Kidney (tissue), 14 donors: ENCODE results near the gene NAXD. TPM values are rescaled to one million over a fixed set of nuclear protein-coding genes. Genes with fewer than 3 reads are reported as not detected.

Source experiments
- DNase-seq, 5 donors: peaks; one replicate each; pipeline ENCODE4 v3.0.0-alpha.2; 2013 to 2020
- FAIRE-seq: peaks from 2 replicates; lab custom pipeline; 2012; peaks lifted over from hg19 to GRCh38; lab: Jason Lieb, UNC
- H3K27ac ChIP-seq, 2 donors: one replicate each; pipeline ENCODE4 v1.7.0; 2013; ENCODE audit warnings: low read depth in 2 of 2, low read length in 2 of 2, inconsistent platforms in 1 of 2
- H3K27me3 ChIP-seq: one replicate; pipeline ENCODE4 v1.7.1; 2013; ENCODE audit warnings: low read length, inconsistent platforms; ENCODE audit not compliant: control insufficient read depth, insufficient read depth
- H3K36me3 ChIP-seq, 3 donors: one replicate each; pipeline versions ENCODE4 v1.7.0 to v1.7.1; 2013; ENCODE audit warnings: low read length in 3 of 3, control low read depth in 1 of 3, inconsistent platforms in 1 of 3; ENCODE audit not compliant: insufficient read depth in 3 of 3, control insufficient read depth in 2 of 3
- H3K4me1 ChIP-seq, 3 donors: one replicate each; pipeline versions ENCODE4 v1.7.0 to v1.7.1; 2013; ENCODE audit warnings: low read length in 3 of 3, inconsistent platforms in 1 of 3, low read depth in 1 of 3; ENCODE audit not compliant: control insufficient read depth in 2 of 3, insufficient read depth in 2 of 3
- H3K4me3 ChIP-seq, 3 donors: one replicate each; pipeline versions ENCODE4 v1.7.0 to v1.8.1; 2013; ENCODE audit warnings: low read length in 3 of 3, control low read depth in 1 of 3, inconsistent platforms in 1 of 3
- H3K9ac ChIP-seq, 3 donors: one replicate each; pipeline versions ENCODE4 v1.7.0 to v1.7.1; 2013; ENCODE audit warnings: low read length in 3 of 3, control low read depth in 1 of 3, inconsistent platforms in 1 of 3
- H3K9me3 ChIP-seq, 3 donors: one replicate each; pipeline versions ENCODE4 v1.7.0 to v1.7.1; 2013; ENCODE audit warnings: low read length in 3 of 3, control low read depth in 1 of 3, inconsistent platforms in 1 of 3; ENCODE audit not compliant: control insufficient read depth in 2 of 3, insufficient read depth in 1 of 3
- CTCF ChIP-seq: IDR thresholded peaks from 3 replicates; pipeline ENCODE4 v1.5.1; 2012; ENCODE audit warnings: mild to moderate bottlenecking, moderate library complexity, borderline replicate concordance; ENCODE audit not compliant: insufficient read depth; ENCODE audit errors: extremely low read depth
- intact Hi-C: fragments of 100-400 bp; cut with DNase I; formaldehyde crosslinking; loops from one replicate; pipeline ENCODE4 v1.11.1; 2022
- polyA plus RNA-seq: library from polyadenylated mRNA; stranded (reverse); fragments of 350-450 nt; fragmentation: Illumina TruSeq; extraction: RNeasy Lipid Tissue Mini Kit (QIAGEN cat#74804); gene quantifications from one replicate; pipeline ENCODE4 v1.2.3, GENCODE V29; 2014; ENCODE audit warnings: low read depth, low replicate concordance; ENCODE audit not compliant: insufficient read depth
- total RNA-seq: library from RNA; stranded (reverse); fragmentation: NEBNext Ultra II Directional; extraction: Animal tissue kit (Norgen Biotek cat#: 25700); gene quantifications from one replicate; pipeline ENCODE4 v1.2.1, GENCODE V29; 2021
- donor health status: control.
- donor health status: control.
- donor health status: control.
- donor health status: control.
- donor health status: control.
- donor health status: DM: yes; HTN: yes; CAD: no.
- donor health status: Normal renal cell carcinoma (clear cell type).

NAXD gene
- total and polyA plus RNA-seq, 2 donors from 2014 or later = 37.9 to 52.7 TPM

- Histone ChIP-seq H3K27ac (no peak overlapping the region), H3K27me3 (no peaks in the 10 kb centered on the region), H3K9ac (no peak overlapping the region), H3K36me3 (peaks cover 3 to 16% (median 10%) of the 10 kb centered on the region in 3 donors), H3K4me1 (peaks cover 7 to 38% (median 28%) of the 10 kb centered on the region in 3 donors), H3K9me3 (no peaks in the 10 kb centered on the region), H3K4me3 (no peak overlapping the region)
- FAIRE-seq (no peak), DNase-seq (no peak)
- intact Hi-C loops = no loop called here
- TF ChIP-seq CTCF = no peak
These were observed 5.3 kb downstream of the NAXD start for GRCh38 chr13:110620596-110620995.

GRCh38 chr13:110624766-110625756, 9.7 kb downstream of the NAXD start:
- intact Hi-C loops = no loop called here
- no peak for FAIRE-seq
- Histone ChIP-seq H3K27ac (peak overlapping the region in 1 of 2 donors; percentile 7), H3K9ac (no peak overlapping the region), H3K27me3 (no peaks in the 10 kb centered on the region), H3K4me1 (peaks cover 0 to 14% (median 14%) of the 10 kb centered on the region in 3 donors), H3K9me3 (no peaks in the 10 kb centered on the region), H3K36me3 (peaks cover 3 to 35% (median 13%) of the 10 kb centered on the region in 3 donors), H3K4me3 (no peak overlapping the region)
- no peak for TF ChIP-seq CTCF
- DNase-seq = peak in 4 of 5 donors; percentile 73 to 79 (median 78)

DNA sequence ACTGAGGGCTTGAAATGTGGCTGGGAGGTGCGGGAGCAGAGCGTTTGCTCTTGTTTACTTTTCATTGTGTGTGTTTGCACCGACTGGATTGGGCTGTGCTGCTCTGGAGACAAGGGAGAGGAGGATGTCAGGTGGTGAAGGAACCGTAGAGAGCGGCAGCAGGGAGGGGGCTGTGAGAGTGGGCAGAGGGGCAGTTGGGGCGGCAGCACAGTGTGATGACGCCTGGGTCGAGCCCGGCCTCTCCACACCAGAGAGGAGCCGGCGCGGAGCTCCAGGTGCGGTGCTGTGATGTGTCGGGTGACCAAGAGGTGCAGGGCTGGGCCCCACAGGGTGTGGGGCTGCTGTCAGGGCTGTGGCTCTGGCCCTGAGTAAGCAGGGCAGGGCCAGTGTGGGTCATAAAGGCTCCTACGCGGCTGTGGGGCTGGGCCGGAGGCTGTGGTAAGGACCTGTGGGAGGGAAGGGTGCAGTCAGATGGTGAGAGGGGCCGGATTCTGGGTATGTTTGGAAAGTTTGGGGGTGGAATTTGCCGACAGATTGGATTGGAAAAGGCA, 10.5 kb downstream of the NAXD start:
- Histone ChIP-seq H3K4me1 (peaks cover 0 to 14% (median 10%) of the 10 kb centered on the region in 3 donors), H3K9ac (no peak overlapping the region), H3K4me3 (no peak overlapping the region), H3K27ac (peak overlapping the region in 1 of 2 donors; percentile 10), H3K9me3 (no peaks in the 10 kb centered on the region), H3K27me3 (no peaks in the 10 kb centered on the region), H3K36me3 (peaks cover 3 to 35% (median 13%) of the 10 kb centered on the region in 3 donors)
- DNase-seq (peak in 3 of 5 donors; percentile 43 to 59 (median 45)), FAIRE-seq (no peak)
- TF ChIP-seq CTCF = no peak
- intact Hi-C loops = no loop called here
